Measurements from ENCODE around the gene HOXB8. TPM values are rescaled to one million over a fixed set of nuclear protein-coding genes. Genes with fewer than 3 reads are reported as not detected.

Gene HOXB8
- total RNA-seq (ENCODE audit: low replicate concordance): not detected in 2 replicates

GRCh38 chr17:48615047-48615962, at the start of gene HOXB8:
TSS of gene HOXB8 (minus strand) at chr17:48615292. CDS start at chr17:48614704, 588 bp downstream.

GRCh38 chr17:48626245-48627117, 11.4 kb upstream of the HOXB8 start, which contains the start of gene HOXB9:
TSS of gene HOXB9 (minus strand) at chr17:48626358. CDS start at chr17:48626269, 89 bp downstream.

GRCh38 chr17:48610282-48611211, 4.5 kb downstream of the HOXB8 start, which contains the start of gene HOXB7:
TSS of gene HOXB7 (minus strand) at chr17:48611017. CDS start at chr17:48610918, 99 bp downstream.

GRCh38 chr17:48604770-48605329, 10.2 kb downstream of the HOXB8 start, which contains the start of gene HOXB6:
TSS of gene HOXB6 (minus strand) at chr17:48604986. CDS start at chr17:48598150, 6,836 bp downstream.

GRCh38 chr17:48593126-48593829, 21.8 kb downstream of the HOXB8 start, which contains the start of gene HOXB5:
TSS of gene HOXB5 (minus strand) at chr17:48593779. CDS start at chr17:48593682, 97 bp downstream.

GRCh38 chr17:48589831-48590606, 25.1 kb downstream of the HOXB8 start, which contains the start of gene HOXB3:
TSS of gene HOXB3 (minus strand) at chr17:48590241. CDS start at chr17:48552474, 37,767 bp downstream.

GRCh38 chr17:48577946-48578615, 37.0 kb downstream of the HOXB8 start, which contains the start of gene HOXB4:
TSS of gene HOXB4 (minus strand) at chr17:48578350. CDS start at chr17:48578319, 31 bp downstream.

Other genes starting within 250 kb of the HOXB8 start
- gene SKAP1, start 185.1 kb downstream of the HOXB8 start, total RNA-seq (ENCODE audit: low replicate concordance): not detected in 2 replicates
- not detected in 2 replicates for gene HOXB1, start 84.3 kb downstream of the HOXB8 start, total RNA-seq (ENCODE audit: low replicate concordance)
- 0.47 and 3.8 TPM in 2 replicates for gene HOXB2, start 70.2 kb downstream of the HOXB8 start, total RNA-seq (ENCODE audit: low replicate concordance)
- gene HOXB4, start 36.9 kb downstream of the HOXB8 start, total RNA-seq (ENCODE audit: low replicate concordance): 0.35 and 0.90 TPM in 2 replicates
- gene HOXB3, start 25.1 kb downstream of the HOXB8 start, total RNA-seq (ENCODE audit: low replicate concordance): 0.59 and 2.6 TPM in 2 replicates
- not detected in 2 replicates for gene HOXB5, start 21.5 kb downstream of the HOXB8 start, total RNA-seq (ENCODE audit: low replicate concordance)
- 0.08 and 0.12 TPM in 2 replicates for gene HOXB6, start 10.3 kb downstream of the HOXB8 start, total RNA-seq (ENCODE audit: low replicate concordance)
- 0.30 TPM in 1 of 2 replicates, not detected in the other for gene HOXB7, start 4.3 kb downstream of the HOXB8 start, total RNA-seq (ENCODE audit: low replicate concordance)
- not detected in 2 replicates for gene HOXB9, start 11.1 kb upstream of the HOXB8 start, total RNA-seq (ENCODE audit: low replicate concordance)
- not detected in 2 replicates for gene PRAC1, start 107.2 kb upstream of the HOXB8 start, total RNA-seq (ENCODE audit: low replicate concordance)
- not detected in 2 replicates for gene PRAC2, start 107.9 kb upstream of the HOXB8 start, total RNA-seq (ENCODE audit: low replicate concordance)
- not detected in 2 replicates for gene HOXB13, start 113.5 kb upstream of the HOXB8 start, total RNA-seq (ENCODE audit: low replicate concordance)
- gene TTLL6, start 201.9 kb upstream of the HOXB8 start, total RNA-seq (ENCODE audit: low replicate concordance): not detected in 2 replicates
- gene CALCOCO2, start 215.7 kb upstream of the HOXB8 start, total RNA-seq (ENCODE audit: low replicate concordance): 29.3 and 66.0 TPM in 2 replicates

Measured in smooth muscle cell of the coronary artery (primary cell).